GM18505 (cell line): ENCODE data around the gene CNR2.

Experiments
- ATAC-seq: cut with Tn5 transposase; IDR thresholded peaks from one replicate; pipeline ENCODE4 v1.9.1; 2021; ENCODE audit not compliant: unreplicated experiment
- POLR2A ChIP-seq: IDR thresholded peaks from 4 replicates; pipeline ENCODE4 v1.6.1; 2011; ENCODE audit warnings: borderline replicate concordance; ENCODE audit not compliant: insufficient read depth, insufficient read length; ENCODE audit errors: extremely low read depth

CNR2 gene

GRCh38 chr1:23930270-23930669 is 17.1 kb upstream of the CNR2 start:
- TF ChIP-seq POLR2A = no peak
- ATAC-seq = no peak

GRCh38 chr1:23928789-23929188 is 15.6 kb upstream of the CNR2 start:
- no peak for TF ChIP-seq POLR2A
- no peak for ATAC-seq

- no peak for TF ChIP-seq POLR2A
- no peak for ATAC-seq
Measured at GRCh38 chr1:23927097-23927496, 13.9 kb upstream of the CNR2 start.

- no peak for TF ChIP-seq POLR2A
- ATAC-seq = no peak
Measured at GRCh38 chr1:23925279-23925678, 12.1 kb upstream of the CNR2 start.

- TF ChIP-seq POLR2A = no peak
- ATAC-seq = no peak
Measured at GRCh38 chr1:23924601-23925000, 11.4 kb upstream of the CNR2 start.

- no peak for ATAC-seq
- no peak for TF ChIP-seq POLR2A
Measured at GRCh38 chr1:23923592-23924499, 10.7 kb upstream of the CNR2 start.

GRCh38 chr1:23922321-23922943 is 9.3 kb upstream of the CNR2 start:
- TF ChIP-seq POLR2A = no peak
- ATAC-seq = no peak

GRCh38 chr1:23916209-23917131 is 3.3 kb upstream of the CNR2 start:
- ATAC-seq = no peak
- TF ChIP-seq POLR2A = no peak

- no peak for ATAC-seq
- TF ChIP-seq POLR2A = no peak
Measured at GRCh38 chr1:23915466-23915865, 2.3 kb upstream of the CNR2 start.

- ATAC-seq = no peak
- TF ChIP-seq POLR2A = no peak
Measured at GRCh38 chr1:23914921-23915320, 1.8 kb upstream of the CNR2 start.

GRCh38 chr1:23911921-23912320 is 1.2 kb downstream of the CNR2 start:
- ATAC-seq = no peak
- peak; percentile 27 for TF ChIP-seq POLR2A

- TF ChIP-seq POLR2A = peak; percentile 85
- ATAC-seq = peak; percentile 26
Measured at GRCh38 chr1:23910553-23911246, 2.5 kb downstream of the CNR2 start.

GRCh38 chr1:23910144-23910543 is 3.0 kb downstream of the CNR2 start:
- TF ChIP-seq POLR2A = no peak
- ATAC-seq = no peak
